Endothelial cell of umbilical vein (primary cell): ENCODE data around the gene SGCE. TPM values are rescaled to one million over a fixed set of nuclear protein-coding genes. Genes with fewer than 3 reads are reported as not detected.
A peak's percentile ranks its signal among the peaks of the same experiment; 100 is the strongest.

Source experiments
- BruUV-seq: library from RNA; stranded (reverse); fragments of 400-500 nt; replicated peaks from 2 replicates; lab custom pipeline; 2021; lab: Mats Ljungman, UMichigan
- CTCF ChIA-PET: fragments of 300-600, 350-600 bp; sonication (Branson Sonifier 250); formaldehyde crosslinking; loops from one replicate; lab custom pipeline; 2021; ENCODE audit warnings: antibody characterized with exemption, inconsistent platforms; lab: Charles Lee
- POLR2A ChIA-PET: fragments of 300-600, 350-600 bp; sonication (Branson Sonifier 250); formaldehyde crosslinking; loops from one replicate; lab custom pipeline; 2021; ENCODE audit warnings: antibody characterized with exemption, inconsistent platforms; lab: Charles Lee
- DNase-seq: peaks from one replicate; pipeline ENCODE4 v3.0.0-alpha.2; 2011; ENCODE audit warnings: low read depth, low spot score
- FAIRE-seq: peaks from 2 replicates; lab custom pipeline; 2011; peaks lifted over from hg19 to GRCh38; lab: Jason Lieb, UNC
- H2AFZ ChIP-seq: 2 replicates; pipeline ENCODE4 v1.6.0; 2012; ENCODE audit warnings: low read depth, low read length, control low read depth, inconsistent platforms
- H3K27ac ChIP-seq: 2 replicates; pipeline ENCODE4 v1.5.1; 2011; ENCODE audit warnings: low read depth, mild to moderate bottlenecking, control low read depth, low read length, moderate library complexity; ENCODE audit not compliant: insufficient read depth
- H3K27me3 ChIP-seq, 2 experiments: 2 replicates each; pipeline versions ENCODE4 v1.6.0 to v1.6.1; 2011; ENCODE audit warnings: low read length in 2 of 2, mixed read lengths in 1 of 2; ENCODE audit not compliant: control insufficient read depth in 2 of 2, insufficient read depth in 2 of 2
- H3K36me3 ChIP-seq, 2 experiments: 2 replicates in 1 of 2; 3 replicates in 1 of 2; pipeline ENCODE4 v1.5.1; 2011; ENCODE audit warnings: low read length in 2 of 2, mild to moderate bottlenecking in 1 of 2, moderate library complexity in 1 of 2; ENCODE audit not compliant: control insufficient read depth in 2 of 2, insufficient read depth in 2 of 2; ENCODE audit errors: extremely low read depth in 1 of 2
- H3K4me1 ChIP-seq: 3 replicates; pipeline ENCODE4 v1.5.1; 2011; ENCODE audit warnings: mild to moderate bottlenecking, low read length; ENCODE audit not compliant: control insufficient read depth, insufficient read depth; ENCODE audit errors: extremely low read depth
- H3K4me2 ChIP-seq: 2 replicates; pipeline ENCODE4 v1.6.1; 2011; ENCODE audit warnings: low read length, control low read depth, mixed read lengths; ENCODE audit not compliant: insufficient read depth
- H3K4me3 ChIP-seq, 3 experiments: fragments of 200-600 bp in 1 of 3; sonication (generic), shearing (Covaris generic) in 1 of 3; replicated peaks in 1 of 3; 2 replicates each; pipeline ENCODE4 v1.5.1; 2011 to 2016; ENCODE audit warnings: control low read depth in 3 of 3, low read length in 3 of 3, mild to moderate bottlenecking in 2 of 3, inconsistent platforms in 1 of 3, low read depth in 1 of 3, moderate library complexity in 1 of 3; ENCODE audit not compliant: insufficient read depth in 1 of 3
- H3K79me2 ChIP-seq: 2 replicates; pipeline ENCODE4 v1.6.0; 2012; ENCODE audit warnings: low read length, inconsistent platforms; ENCODE audit not compliant: control insufficient read depth, insufficient read depth
- H3K9ac ChIP-seq: replicated peaks from 2 replicates; pipeline ENCODE3; 2011; ENCODE audit warnings: low read length, control low read depth; ENCODE audit not compliant: insufficient read depth; ENCODE audit errors: extremely low read depth
- H3K9me1 ChIP-seq: replicated peaks from 3 replicates; pipeline ENCODE4 v1.6.0; 2011; ENCODE audit warnings: mild to moderate bottlenecking, low read length; ENCODE audit not compliant: control insufficient read depth, insufficient read depth; ENCODE audit errors: extremely low read depth
- H3K9me3 ChIP-seq: replicated peaks from 2 replicates; pipeline ENCODE4 v1.5.1; 2012; ENCODE audit warnings: low read length, inconsistent platforms; ENCODE audit not compliant: control insufficient read depth, insufficient read depth
- H4K20me1 ChIP-seq: replicated peaks from 2 replicates; pipeline ENCODE3; 2011; ENCODE audit warnings: mild to moderate bottlenecking, low read length; ENCODE audit not compliant: control insufficient read depth, insufficient read depth; ENCODE audit errors: extremely low read depth
- EZH2 ChIP-seq: IDR thresholded peaks from 2 replicates; pipeline ENCODE4 v1.6.1; 2012; ENCODE audit warnings: borderline replicate concordance, low read depth, mild to moderate bottlenecking, moderate library complexity, low read length, inconsistent platforms; ENCODE audit not compliant: severe bottlenecking
- FOS ChIP-seq: IDR thresholded peaks from 2 replicates; pipeline ENCODE4 v1.6.1; 2011; ENCODE audit warnings: mild to moderate bottlenecking, low read length, moderate library complexity, borderline replicate concordance; ENCODE audit not compliant: insufficient read depth
- GATA2 ChIP-seq: IDR thresholded peaks from 2 replicates; pipeline ENCODE4 v1.7.0; 2011; ENCODE audit warnings: low read depth, mild to moderate bottlenecking, moderate library complexity, mixed read lengths, low read length; ENCODE audit not compliant: insufficient read length, insufficient read depth
- JUN ChIP-seq: IDR thresholded peaks from 2 replicates; pipeline ENCODE4 v1.6.1; 2011; ENCODE audit warnings: borderline replicate concordance, low read depth; ENCODE audit not compliant: insufficient read length, insufficient read depth
- MYC ChIP-seq: IDR thresholded peaks from one replicate; pipeline ENCODE4 v1.6.1; 2011; ENCODE audit warnings: mild to moderate bottlenecking, low read depth, low read length
- POLR2A ChIP-seq: IDR thresholded peaks from 2 replicates; pipeline ENCODE4 v1.6.1; 2012; ENCODE audit warnings: low read depth, mild to moderate bottlenecking, control low read depth, low read length
- POLR2AphosphoS5 ChIP-seq: IDR thresholded peaks from 2 replicates; pipeline ENCODE4 v1.6.1; 2012; ENCODE audit warnings: low read depth, mild to moderate bottlenecking, control low read depth, low read length, moderate library complexity; ENCODE audit not compliant: insufficient read depth
- dilution Hi-C: fragments of 300-500 bp; cut with MboI; formaldehyde crosslinking; loops from one replicate; pipeline ENCODE4 v1.15.0; 2019; ENCODE audit warnings: low sequenced_read_pairs; ENCODE audit not compliant: extremely low pct_ligation_motif_present
- intact Hi-C: fragments of 100-400 bp; cut with micrococcal nuclease; formaldehyde crosslinking; loops from one replicate; pipeline ENCODE4 v1.10.0; 2022
- polyA plus RNA-seq, 4 experiments: library from polyadenylated mRNA; depleted of rRNA in 3 of 4; stranded (reverse) in 3 of 4; unstranded in 1 of 4; fragments of >200 nt; gene quantifications; 2 replicates each; pipeline versions ENCODE4 v1.2.1 to v1.2.3, GENCODE V29; 2011 to 2012; ENCODE audit warnings: missing spikeins in 1 of 4
- total RNA-seq: library from RNA; stranded (reverse); gene quantifications from 2 replicates; pipeline ENCODE4 v1.2.3, GENCODE V29; 2021
- TF ChIP-seq, protein P1 (sequence below), 2 donors: IDR thresholded peaks; 1 replicate in 1 of 2; 2 replicates in 1 of 2; pipeline ENCODE4 v1.5.1; 2011; ENCODE audit warnings: low read length in 2 of 2, mild to moderate bottlenecking in 2 of 2, moderate library complexity in 2 of 2, control low read depth in 1 of 2, inconsistent platforms in 1 of 2, low read depth in 1 of 2; ENCODE audit not compliant: insufficient read depth in 1 of 2; ENCODE audit errors: extremely low read depth in 1 of 2
- TF ChIP-seq, protein P2 (sequence below): IDR thresholded peaks from 2 replicates; pipeline ENCODE4 v1.6.1; 2011; ENCODE audit not compliant: insufficient read depth, insufficient read length

The SGCE gene
- total and polyA plus RNA-seq, 2 donors (not counting 3 experiments of a cell fraction or from before 2014, with no cell fraction given): 46.8 to 53.3 TPM

DNA sequence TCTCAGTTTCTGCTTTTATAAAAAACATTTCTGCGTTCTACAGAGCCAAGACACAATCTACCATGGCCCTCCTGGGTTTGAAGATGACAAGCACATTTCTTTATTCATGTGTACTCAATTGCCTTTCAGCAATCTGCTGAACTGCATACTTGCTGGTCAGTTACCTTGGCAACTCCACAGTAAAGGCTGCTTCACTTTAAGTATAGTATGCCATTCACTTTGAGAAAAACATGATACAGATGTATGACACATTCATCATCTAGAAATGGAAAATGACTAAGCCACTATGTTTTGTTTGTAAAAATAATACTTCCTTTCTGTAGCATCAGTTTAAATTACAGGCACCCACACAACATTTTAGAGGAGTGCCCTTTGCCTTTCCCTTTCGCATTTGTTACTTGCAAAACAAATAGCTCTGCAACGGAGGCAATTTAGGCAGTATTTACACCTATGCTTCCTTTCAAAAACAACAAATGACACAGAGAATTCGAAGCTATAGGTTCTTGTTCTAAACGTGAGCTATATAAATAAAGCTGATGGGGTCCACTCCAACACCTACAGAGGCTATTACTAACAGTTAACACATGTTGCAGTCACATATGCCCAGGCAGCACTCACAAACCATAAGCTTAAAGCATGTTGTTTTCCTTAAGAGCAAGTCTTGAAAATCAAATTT, 23.5 kb downstream of the SGCE start:
- peak overlapping the region; percentile 51 for H3K27ac ChIP-seq
- no peaks in the 10 kb centered on the region for H3K36me3 ChIP-seq
- H3K4me1 ChIP-seq: peaks cover 11% of the 10 kb centered on the region
- no peaks in the 10 kb centered on the region for H3K9me3 ChIP-seq
- H2AFZ ChIP-seq: no peak overlapping the region
- no peaks in the 10 kb centered on the region for H4K20me1 ChIP-seq
- peak; percentile 98 for TF ChIP-seq JUN
- TF ChIP-seq EZH2: no peak
- TF ChIP-seq MYC: no peak
- TF ChIP-seq FOS: peak; percentile 82
- POLR2A ChIA-PET: no interaction called here
- H3K4me2 ChIP-seq: peak overlapping the region; percentile 65
- no TSS peak for BruUV-seq
- H3K27me3 ChIP-seq: no peaks in the 10 kb centered on the region
- no peaks in the 10 kb centered on the region for H3K9me1 ChIP-seq
- CTCF ChIA-PET: interaction anchor here (0.6 to 2.8 kb wide), 7 partner anchors 9 to 344 kb away, joined by 3 to 8 read pairs (median 6); no protein-coding TSS in a partner anchor
- H3K4me3 ChIP-seq: no peak overlapping the region
- dilution Hi-C loops (no loop called here), intact Hi-C loops (loop anchor here (1.0 to 5.0 kb wide), 3 partner anchors 23 to 105 kb away; no protein-coding TSS in a partner anchor)
- H3K79me2 ChIP-seq: no peaks in the 10 kb centered on the region
- H3K9ac ChIP-seq: no peak overlapping the region
- peak; percentile 69 for FAIRE-seq
- peak; percentile 84 for DNase-seq

DNA sequence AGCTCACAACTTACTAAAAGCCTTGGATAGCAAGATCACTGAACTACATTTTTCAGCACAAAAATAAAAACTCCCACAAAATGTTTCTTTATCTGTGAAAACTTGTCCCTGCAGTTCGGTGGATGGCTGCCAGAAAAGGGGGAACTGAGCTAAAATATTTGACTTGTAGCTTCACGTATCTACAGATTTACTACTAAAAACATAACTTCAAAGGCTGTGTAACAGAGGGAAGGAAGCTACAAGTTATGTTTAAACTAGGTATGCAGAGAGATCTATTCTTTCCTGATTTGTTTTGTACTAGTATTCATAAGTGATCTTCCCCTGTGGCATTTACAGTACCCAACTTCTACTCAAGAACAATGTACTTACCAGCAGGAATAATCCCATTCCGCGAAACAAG, 25.1 kb downstream of the SGCE start:
- Histone ChIP-seq H2AFZ (no peak overlapping the region), H3K4me3 (no peak overlapping the region), H3K36me3 (no peaks in the 10 kb centered on the region), H3K27ac (no peak overlapping the region), H3K79me2 (no peaks in the 10 kb centered on the region), H3K9me3 (no peaks in the 10 kb centered on the region), H3K9ac (no peak overlapping the region), H3K27me3 (no peaks in the 10 kb centered on the region), H3K4me1 (peaks cover 11% of the 10 kb centered on the region), H3K9me1 (no peaks in the 10 kb centered on the region), H4K20me1 (no peaks in the 10 kb centered on the region), H3K4me2 (no peak overlapping the region)
- TF ChIP-seq GATA2 (no peak), POLR2A (no peak), MYC (no peak), FOS (no peak), JUN (no peak), EZH2 (no peak), POLR2AphosphoS5 (no peak)
- TF ChIP-seq, protein P1, sequence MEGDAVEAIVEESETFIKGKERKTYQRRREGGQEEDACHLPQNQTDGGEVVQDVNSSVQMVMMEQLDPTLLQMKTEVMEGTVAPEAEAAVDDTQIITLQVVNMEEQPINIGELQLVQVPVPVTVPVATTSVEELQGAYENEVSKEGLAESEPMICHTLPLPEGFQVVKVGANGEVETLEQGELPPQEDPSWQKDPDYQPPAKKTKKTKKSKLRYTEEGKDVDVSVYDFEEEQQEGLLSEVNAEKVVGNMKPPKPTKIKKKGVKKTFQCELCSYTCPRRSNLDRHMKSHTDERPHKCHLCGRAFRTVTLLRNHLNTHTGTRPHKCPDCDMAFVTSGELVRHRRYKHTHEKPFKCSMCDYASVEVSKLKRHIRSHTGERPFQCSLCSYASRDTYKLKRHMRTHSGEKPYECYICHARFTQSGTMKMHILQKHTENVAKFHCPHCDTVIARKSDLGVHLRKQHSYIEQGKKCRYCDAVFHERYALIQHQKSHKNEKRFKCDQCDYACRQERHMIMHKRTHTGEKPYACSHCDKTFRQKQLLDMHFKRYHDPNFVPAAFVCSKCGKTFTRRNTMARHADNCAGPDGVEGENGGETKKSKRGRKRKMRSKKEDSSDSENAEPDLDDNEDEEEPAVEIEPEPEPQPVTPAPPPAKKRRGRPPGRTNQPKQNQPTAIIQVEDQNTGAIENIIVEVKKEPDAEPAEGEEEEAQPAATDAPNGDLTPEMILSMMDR (IDR thresholded peaks at IDR 0.05; ENCODE audit: extremely low read depth in 1 of 2, insufficient read depth in 1 of 2, low read depth in 1 of 2, low read length in 2 of 2): no peak
- TF ChIP-seq, protein P2, sequence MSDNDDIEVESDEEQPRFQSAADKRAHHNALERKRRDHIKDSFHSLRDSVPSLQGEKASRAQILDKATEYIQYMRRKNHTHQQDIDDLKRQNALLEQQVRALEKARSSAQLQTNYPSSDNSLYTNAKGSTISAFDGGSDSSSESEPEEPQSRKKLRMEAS: no peak
- dilution Hi-C loops (no loop called here), intact Hi-C loops (loop anchor here (5.0 kb wide), 1 partner anchor 104 kb away; no protein-coding TSS in a partner anchor)
- FAIRE-seq: no peak
- DNase-seq: no peak
- BruUV-seq: no TSS peak
- ChIA-PET CTCF (no interaction called here), POLR2A (no interaction called here)
